ENCODE results near the gene EIF4B. TPM values are rescaled to one million over a fixed set of nuclear protein-coding genes. Genes with fewer than 3 reads are reported as not detected.
"Not testable (repeated sequence)": the region's sequence is repeated elsewhere in the genome, so short reads cannot be mapped to it uniquely, and the experiment has no call there.

The EIF4B gene
- total RNA-seq, 6 experiments from 2014 or later = 143 to 270 (median 180) TPM

- peak in 2 of 4 donors; percentile 46 to 48 for ATAC-seq
- intact Hi-C loops (cut with DNase I) = no loop called here
- no peak overlapping the region for H3K27ac ChIP-seq
Observed at GRCh38 chr12:53031616-53032015, 25.4 kb downstream of the EIF4B start.

GRCh38 chr12:53033832-53034231 lies 27.6 kb downstream of the EIF4B start:
- H3K27ac ChIP-seq; intact Hi-C loops (cut with DNase I); H3K4me3 ChIP-seq; H3K4me1 ChIP-seq; H3K9me3 ChIP-seq; ATAC-seq; H3K27me3 ChIP-seq; DNase-seq: not testable (repeated sequence)
- H3K36me3 ChIP-seq = peaks cover 9 to 93% (median 61%) of the 10 kb centered on the region in 4 donors
- WGBS (ENCODE audit: insufficient coverage, low coverage, low lambda C conversion rate, missing lambda C conversion rate) = 54% methylated on average over 10 of the region's 10 CpGs

More at GRCh38 chr12:53031616-53032015, 25.4 kb downstream of the EIF4B start:
- TF ChIP-seq, protein P1, sequence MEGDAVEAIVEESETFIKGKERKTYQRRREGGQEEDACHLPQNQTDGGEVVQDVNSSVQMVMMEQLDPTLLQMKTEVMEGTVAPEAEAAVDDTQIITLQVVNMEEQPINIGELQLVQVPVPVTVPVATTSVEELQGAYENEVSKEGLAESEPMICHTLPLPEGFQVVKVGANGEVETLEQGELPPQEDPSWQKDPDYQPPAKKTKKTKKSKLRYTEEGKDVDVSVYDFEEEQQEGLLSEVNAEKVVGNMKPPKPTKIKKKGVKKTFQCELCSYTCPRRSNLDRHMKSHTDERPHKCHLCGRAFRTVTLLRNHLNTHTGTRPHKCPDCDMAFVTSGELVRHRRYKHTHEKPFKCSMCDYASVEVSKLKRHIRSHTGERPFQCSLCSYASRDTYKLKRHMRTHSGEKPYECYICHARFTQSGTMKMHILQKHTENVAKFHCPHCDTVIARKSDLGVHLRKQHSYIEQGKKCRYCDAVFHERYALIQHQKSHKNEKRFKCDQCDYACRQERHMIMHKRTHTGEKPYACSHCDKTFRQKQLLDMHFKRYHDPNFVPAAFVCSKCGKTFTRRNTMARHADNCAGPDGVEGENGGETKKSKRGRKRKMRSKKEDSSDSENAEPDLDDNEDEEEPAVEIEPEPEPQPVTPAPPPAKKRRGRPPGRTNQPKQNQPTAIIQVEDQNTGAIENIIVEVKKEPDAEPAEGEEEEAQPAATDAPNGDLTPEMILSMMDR (IDR thresholded peaks at IDR 0.05) = peak in 3 of 4 donors; percentile 13 to 16 (median 15)
- no peak for TF ChIP-seq POLR2A (IDR thresholded peaks at IDR 0.05)
- DNase-seq = no peak
- WGBS (ENCODE audit: insufficient coverage, low coverage, low lambda C conversion rate, missing lambda C conversion rate) = 93% methylated on average over 3 of the region's 3 CpGs
- no peak overlapping the region for H3K4me3 ChIP-seq
- no peaks in the 10 kb centered on the region for H3K27me3 ChIP-seq
- no peaks in the 10 kb centered on the region for H3K9me3 ChIP-seq
- H3K36me3 ChIP-seq = peaks cover 0 to 91% (median 61%) of the 10 kb centered on the region in 4 donors
- H3K4me1 ChIP-seq = no peaks in the 10 kb centered on the region

DNA sequence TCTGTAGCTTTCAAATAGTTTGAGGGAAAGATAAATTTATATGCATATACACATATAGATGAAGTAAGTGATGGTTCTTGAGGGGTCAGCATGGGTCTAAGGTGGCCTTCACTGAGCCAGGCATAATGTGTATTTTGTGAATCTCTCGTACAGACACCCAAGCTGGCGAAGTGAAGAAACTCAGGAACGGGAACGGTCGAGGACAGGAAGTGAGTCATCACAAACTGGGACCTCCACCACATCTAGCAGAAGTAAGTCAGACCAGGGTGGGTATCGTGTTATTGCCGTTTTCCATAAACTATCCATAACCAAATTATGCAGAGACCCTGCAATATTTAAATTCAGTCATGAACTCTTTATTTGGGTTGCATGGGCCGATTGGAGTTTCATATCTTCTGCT lies 28.2 kb downstream of the EIF4B start:
- DNase-seq = no peak
- no peak for TF ChIP-seq POLR2A (IDR thresholded peaks at IDR 0.05)
- TF ChIP-seq, protein P1 (IDR thresholded peaks at IDR 0.05) = no peak
- no peak overlapping the region for H3K27ac ChIP-seq
- no peaks in the 10 kb centered on the region for H3K27me3 ChIP-seq
- no peak for ATAC-seq
- intact Hi-C loops (cut with DNase I) = no loop called here
- no peaks in the 10 kb centered on the region for H3K9me3 ChIP-seq
- 69% methylated on average over 8 of the region's 8 CpGs for WGBS (ENCODE audit: insufficient coverage, low coverage, low lambda C conversion rate, missing lambda C conversion rate)
- H3K4me3 ChIP-seq = no peak overlapping the region
- H3K4me1 ChIP-seq = peaks cover 0 to 4% (median 0%) of the 10 kb centered on the region in 4 donors
- peaks cover 9 to 93% (median 63%) of the 10 kb centered on the region in 4 donors for H3K36me3 ChIP-seq

GRCh38 chr12:53036802-53037201 lies 30.5 kb downstream of the EIF4B start:
- 87% methylated on average over 3 of the region's 3 CpGs for WGBS (ENCODE audit: insufficient coverage, low coverage, low lambda C conversion rate, missing lambda C conversion rate)
- TF ChIP-seq POLR2A (IDR thresholded peaks at IDR 0.05) = no peak
- TF ChIP-seq, protein P1 (IDR thresholded peaks at IDR 0.05) = no peak
- Histone ChIP-seq H3K27me3 (no peaks in the 10 kb centered on the region), H3K27ac (no peak overlapping the region), H3K4me1 (peaks cover 0 to 4% (median 0%) of the 10 kb centered on the region in 4 donors), H3K4me3 (no peak overlapping the region), H3K36me3 (peaks cover 9 to 87% (median 55%) of the 10 kb centered on the region in 4 donors), H3K9me3 (no peaks in the 10 kb centered on the region)
- intact Hi-C loops (cut with DNase I) = no loop called here
- ATAC-seq = no peak
- DNase-seq = no peak

- 68% methylated on average over 3 of the region's 4 CpGs for WGBS (ENCODE audit: insufficient coverage, low coverage, low lambda C conversion rate, missing lambda C conversion rate)
- TF ChIP-seq POLR2A (IDR thresholded peaks at IDR 0.05) = no peak
- TF ChIP-seq, protein P1 (IDR thresholded peaks at IDR 0.05) = no peak
- no peak overlapping the region for H3K27ac ChIP-seq
- H3K27me3 ChIP-seq = no peaks in the 10 kb centered on the region
- peaks cover 9 to 62% (median 38%) of the 10 kb centered on the region in 4 donors for H3K36me3 ChIP-seq
- DNase-seq = no peak
- peaks cover 0 to 11% (median 0%) of the 10 kb centered on the region in 4 donors for H3K4me1 ChIP-seq
- H3K9me3 ChIP-seq = no peaks in the 10 kb centered on the region
- no peak for ATAC-seq
- intact Hi-C loops (cut with DNase I) = no loop called here
- H3K4me3 ChIP-seq = no peak overlapping the region
Observed at GRCh38 chr12:53039851-53040250, 33.6 kb downstream of the EIF4B start.
